HG02870 (cell line): ENCODE measurements around the gene ZNF716.
"Not testable (repeated sequence)": the region's sequence is repeated elsewhere in the genome, so short reads cannot be mapped to it uniquely, and the experiment has no call there.

ENCODE experiments used
- ATAC-seq: cut with Tn5 transposase; IDR thresholded peaks from one replicate; pipeline ENCODE4 v1.9.1; 2021; ENCODE audit warnings: mild to moderate bottlenecking, moderate library complexity; ENCODE audit not compliant: unreplicated experiment

ZNF716 gene

GRCh38 chr7:57449904-57450303, at the start of gene ZNF716:
Gene ZNF716, plus strand, starts transcription at chr7:57450177. Its CDS starts 112 bp downstream, at chr7:57450289.
- no peak for ATAC-seq

DNA sequence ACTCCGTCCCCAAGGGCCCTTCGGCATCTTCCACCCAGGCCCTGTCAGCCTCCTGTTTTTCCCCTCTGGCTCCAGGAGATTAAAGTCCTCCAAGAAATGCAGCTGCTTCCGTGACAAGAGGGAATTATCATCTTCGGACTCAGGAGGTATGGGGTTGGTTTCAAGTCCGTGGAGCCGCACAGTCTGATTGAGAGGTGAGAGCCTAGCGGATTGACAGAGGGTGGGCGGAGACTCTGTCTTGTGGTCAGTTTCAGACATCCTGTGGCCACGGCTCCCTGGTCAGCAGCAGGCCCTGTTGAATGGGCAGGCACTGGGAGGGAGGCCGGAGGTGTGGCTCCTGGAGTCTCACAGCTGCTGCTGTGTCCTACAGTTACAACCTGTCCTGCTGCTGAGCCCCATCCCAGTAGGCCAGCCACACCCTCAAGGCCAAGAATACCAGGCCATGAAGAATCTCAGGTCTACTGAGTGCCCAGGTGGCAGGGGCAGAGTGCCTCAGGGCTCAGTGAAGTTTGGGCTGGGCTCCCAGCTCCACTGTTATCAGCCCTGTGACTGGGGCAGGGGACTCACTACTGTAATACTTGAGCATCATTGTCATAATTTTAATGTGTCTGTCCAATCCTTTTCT, 49.3 kb upstream of the ZNF716 start:
- no peak for ATAC-seq

GRCh38 chr7:57403051-57403450, 46.9 kb upstream of the ZNF716 start:
- ATAC-seq = not testable (repeated sequence)

- ATAC-seq = no peak
Measured at GRCh38 chr7:57403601-57404342, 46.2 kb upstream of the ZNF716 start.

DNA sequence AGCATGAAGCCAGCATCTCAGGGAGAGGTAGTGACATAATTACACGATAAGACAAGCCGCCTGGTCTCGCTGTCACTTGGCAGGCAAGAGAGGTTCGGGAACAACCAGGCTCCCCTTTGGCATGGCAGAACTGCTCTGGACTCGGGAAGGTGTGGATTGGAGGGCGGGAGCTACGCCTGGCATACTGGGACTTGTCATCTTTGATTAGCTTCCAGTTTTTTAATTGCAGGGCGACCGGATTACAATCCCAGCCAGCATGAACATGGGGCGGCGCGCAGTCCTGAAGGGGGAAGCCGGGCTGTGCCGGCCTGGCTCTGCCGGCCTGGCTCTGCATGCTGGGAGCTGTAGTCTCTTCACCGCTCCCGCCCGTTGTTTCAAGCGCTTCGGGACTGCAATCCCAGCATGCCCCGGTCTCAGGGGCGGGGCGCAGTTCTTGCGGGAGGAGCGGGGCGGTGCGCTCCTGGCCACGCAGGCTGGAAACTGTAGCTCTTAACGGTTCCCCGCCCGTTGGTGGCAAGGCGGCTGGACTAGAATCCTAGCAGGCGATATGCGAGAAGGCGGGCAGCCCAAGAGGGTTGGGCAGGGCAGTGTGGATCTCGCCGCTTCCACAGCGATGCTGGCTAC, 45.5 kb upstream of the ZNF716 start:
- ATAC-seq = no peak

- no peak for ATAC-seq
Measured at GRCh38 chr7:57404967-57405421, 45.0 kb upstream of the ZNF716 start.

GRCh38 chr7:57407125-57407524, 42.9 kb upstream of the ZNF716 start:
- no peak for ATAC-seq

DNA sequence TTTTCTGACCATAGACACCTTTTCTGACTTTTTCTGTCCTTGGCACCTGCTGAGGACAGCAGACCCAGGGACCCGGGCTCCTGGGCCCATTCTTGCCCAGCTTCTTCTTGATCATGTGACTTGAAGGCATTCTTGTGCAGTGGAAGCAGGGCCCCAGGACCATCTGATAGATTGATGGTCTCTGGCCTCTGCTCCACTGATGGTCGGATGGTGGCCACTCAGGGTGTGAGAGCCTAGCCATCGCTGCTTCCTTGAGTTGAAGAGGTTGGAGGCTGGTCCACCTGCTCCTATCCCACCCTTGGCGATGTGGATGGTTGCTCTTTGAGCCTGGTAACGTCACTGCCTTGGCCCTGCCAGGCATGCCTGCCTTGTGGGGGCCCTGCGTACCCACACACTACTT, 37.8 kb upstream of the ZNF716 start:
- ATAC-seq = no peak

GRCh38 chr7:57412618-57413017, 37.4 kb upstream of the ZNF716 start:
- no peak for ATAC-seq

GRCh38 chr7:57413529-57414398, 36.2 kb upstream of the ZNF716 start:
- no peak for ATAC-seq

DNA sequence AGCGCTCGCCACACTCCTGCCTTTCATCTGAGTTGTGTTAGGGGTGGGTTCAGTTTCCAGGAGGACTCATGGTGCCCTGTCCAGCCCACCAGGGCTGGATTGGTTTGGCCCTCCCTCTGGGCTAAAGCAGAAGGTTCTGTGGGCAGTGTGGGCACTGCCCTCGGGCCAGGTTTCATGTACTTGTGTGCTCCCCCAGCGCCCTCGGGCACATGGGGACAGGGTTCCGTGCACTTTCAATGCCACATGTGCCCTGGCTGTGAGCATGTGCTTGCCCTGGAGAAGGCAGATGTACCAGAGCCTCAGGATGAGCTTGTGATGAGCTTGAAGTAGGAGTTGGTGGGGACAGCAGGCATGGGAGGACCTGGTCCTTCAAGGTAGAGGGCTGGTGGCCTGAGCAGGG, 35.6 kb upstream of the ZNF716 start:
- ATAC-seq = no peak

- ATAC-seq = no peak
Measured at GRCh38 chr7:57414852-57415251, 35.1 kb upstream of the ZNF716 start.

DNA sequence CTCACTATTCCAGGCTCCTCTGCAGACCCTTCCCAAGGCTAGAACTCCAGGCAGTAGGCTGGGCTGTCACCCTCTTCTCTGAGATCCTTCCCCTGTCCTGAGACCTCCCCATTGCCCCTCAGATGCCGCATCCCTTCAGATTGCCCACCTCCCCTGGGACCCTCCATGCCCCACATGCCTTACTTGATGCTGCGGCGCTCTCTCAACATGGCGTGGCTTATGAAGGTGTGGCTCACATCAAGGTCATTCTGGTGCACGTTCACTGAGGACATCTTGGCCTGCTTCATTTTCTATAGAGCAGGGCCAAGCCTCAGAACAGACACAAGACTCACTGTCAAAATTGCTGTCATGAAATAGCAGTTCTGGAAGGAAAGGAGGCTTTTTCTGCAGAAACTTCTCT, 34.7 kb upstream of the ZNF716 start:
- no peak for ATAC-seq

GRCh38 chr7:57415730-57416129, 34.2 kb upstream of the ZNF716 start:
- no peak for ATAC-seq

GRCh38 chr7:57416601-57417358, 33.2 kb upstream of the ZNF716 start:
- ATAC-seq = no peak

GRCh38 chr7:57417736-57418135, 32.2 kb upstream of the ZNF716 start:
- no peak for ATAC-seq

DNA sequence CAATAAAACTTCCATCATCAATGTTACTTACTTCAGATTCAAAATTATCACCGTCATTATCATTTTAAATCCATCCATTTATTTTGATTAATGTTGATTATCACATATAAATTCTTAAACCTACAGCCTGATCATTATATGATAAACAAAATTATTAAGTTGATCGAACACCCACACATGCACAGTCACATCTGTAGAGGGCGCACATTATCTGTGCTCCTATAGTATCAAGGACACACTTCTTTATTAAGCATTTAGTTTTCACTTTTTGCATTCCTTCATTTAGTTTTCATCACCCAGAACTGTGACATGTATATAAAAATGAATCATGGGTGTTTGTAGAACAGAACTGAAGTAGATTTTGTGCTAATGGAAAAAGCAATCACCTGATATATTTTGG, 26.2 kb upstream of the ZNF716 start:
- no peak for ATAC-seq

DNA sequence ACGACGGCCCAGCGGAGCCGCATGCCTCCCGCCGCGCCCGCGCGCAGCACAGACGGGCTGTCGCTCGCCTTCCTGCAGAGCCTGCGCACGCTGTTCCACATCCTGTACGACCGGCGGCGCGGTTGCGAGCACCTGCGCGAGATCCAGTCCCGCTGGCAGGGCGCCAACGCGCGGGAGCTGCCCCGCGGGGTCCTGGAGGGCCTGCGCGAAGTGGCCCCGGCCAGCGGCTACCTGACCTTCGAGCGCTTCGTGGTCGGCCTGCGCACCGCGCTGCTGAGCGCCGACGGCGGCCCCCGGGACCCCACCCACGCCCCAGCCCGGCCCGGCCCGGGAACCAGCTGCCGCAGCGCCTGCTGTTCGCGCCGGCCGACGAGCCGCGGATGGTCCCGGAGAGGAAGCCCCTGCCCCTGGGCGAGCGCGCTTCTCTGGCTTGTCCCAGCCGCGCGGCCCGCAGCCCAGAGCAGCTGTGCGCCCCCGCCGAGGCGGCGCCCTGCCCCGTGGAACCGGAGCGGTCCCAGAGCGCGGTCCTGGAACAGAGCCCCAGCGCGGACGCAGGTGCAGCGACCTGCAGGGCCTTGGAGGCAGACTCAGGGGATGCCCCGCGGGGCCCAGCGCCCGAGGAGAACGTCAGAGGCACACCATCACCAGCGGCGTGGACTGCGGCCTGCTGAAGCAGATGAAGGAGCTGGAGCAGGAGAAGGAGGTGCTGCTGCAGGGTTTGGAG, 25.3 kb upstream of the ZNF716 start:
- ATAC-seq = no peak

- no peak for ATAC-seq
Measured at GRCh38 chr7:57425239-57425944, 24.6 kb upstream of the ZNF716 start.
